Glutamatergic neuron (in vitro differentiated cells): ENCODE results near the gene PDCD4. TPM values are rescaled to one million over a fixed set of nuclear protein-coding genes. Genes with fewer than 3 reads are reported as not detected.

Experiments
- DNase-seq: peaks from one replicate; pipeline ENCODE4 v3.0.0; 2022
- H3K27ac Mint-ChIP-seq: one replicate; pipeline ENCODE4 v1.8.0; 2020; ENCODE audit warnings: mild to moderate bottlenecking, mixed read lengths, inconsistent platforms; ENCODE audit not compliant: unreplicated experiment
- H3K27me3 Mint-ChIP-seq: one replicate; pipeline ENCODE4 v1.8.0; 2020; ENCODE audit warnings: mild to moderate bottlenecking, moderate library complexity, mixed read lengths, inconsistent platforms; ENCODE audit not compliant: unreplicated experiment
- H3K36me3 Mint-ChIP-seq: one replicate; pipeline ENCODE4 v1.8.0; 2020; ENCODE audit warnings: mild to moderate bottlenecking, mixed read lengths, inconsistent platforms; ENCODE audit not compliant: unreplicated experiment
- H3K4me1 Mint-ChIP-seq: one replicate; pipeline ENCODE4 v1.8.0; 2020; ENCODE audit warnings: mild to moderate bottlenecking, low read depth, mixed read lengths, inconsistent platforms; ENCODE audit not compliant: unreplicated experiment
- H3K4me3 Mint-ChIP-seq: one replicate; pipeline ENCODE4 v1.8.0; 2020; ENCODE audit warnings: mild to moderate bottlenecking, mixed read lengths, inconsistent platforms; ENCODE audit not compliant: unreplicated experiment
- H3K9me3 Mint-ChIP-seq: one replicate; pipeline ENCODE4 v1.8.0; 2020; ENCODE audit warnings: mild to moderate bottlenecking, moderate library complexity, mixed read lengths, inconsistent platforms; ENCODE audit not compliant: unreplicated experiment
- total RNA-seq: library from RNA; stranded (reverse); fragmentation: NEBNext Ultra II Directional; extraction: Animal tissue kit (Norgen Biotek cat#: 25700); gene quantifications from one replicate; pipeline ENCODE4 v1.2.1, GENCODE V29; 2021; ENCODE audit not compliant: unreplicated experiment
- TF ChIP-seq, protein P1 (sequence below): fragments of 200-600 bp; sonication (generic); IDR thresholded peaks from one replicate; pipeline ENCODE4 v1.5.0; 2021; ENCODE audit not compliant: partially characterized antibody, unreplicated experiment

The PDCD4 gene
- total RNA-seq, 1 donor from 2014 or later = 149 TPM

DNA sequence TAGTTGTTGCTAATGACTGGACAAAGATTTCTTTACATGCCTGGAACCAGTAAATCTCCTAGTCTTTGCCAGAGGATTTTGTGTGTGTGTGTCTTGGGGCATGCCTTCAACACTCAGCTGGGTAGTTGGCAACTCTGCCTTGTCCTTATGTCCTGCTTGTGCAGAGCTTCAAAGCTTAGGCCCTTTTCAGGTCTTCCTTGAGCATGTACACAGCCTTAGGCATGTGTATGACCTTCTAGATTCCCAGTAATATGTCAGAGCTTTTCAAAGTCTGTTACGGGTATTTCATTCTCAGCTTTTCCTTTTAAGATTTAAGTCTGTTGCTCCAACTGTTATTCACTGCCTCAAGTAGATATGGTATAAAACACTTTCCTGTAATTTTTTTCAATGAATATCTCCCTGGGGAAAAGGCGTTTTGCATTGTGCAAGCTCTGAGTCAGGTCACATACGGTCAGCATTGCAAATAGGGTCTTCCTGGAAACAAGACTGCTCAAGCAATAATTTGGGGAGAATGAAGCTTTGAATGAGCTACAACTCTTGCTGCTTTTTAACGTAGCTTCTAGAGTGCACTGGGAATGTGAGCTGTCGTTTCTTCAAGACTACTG is 73.2 kb downstream of the PDCD4 start:
- H3K4me1 Mint-ChIP-seq = peaks cover 17% of the 10 kb centered on the region
- TF ChIP-seq, protein P1, sequence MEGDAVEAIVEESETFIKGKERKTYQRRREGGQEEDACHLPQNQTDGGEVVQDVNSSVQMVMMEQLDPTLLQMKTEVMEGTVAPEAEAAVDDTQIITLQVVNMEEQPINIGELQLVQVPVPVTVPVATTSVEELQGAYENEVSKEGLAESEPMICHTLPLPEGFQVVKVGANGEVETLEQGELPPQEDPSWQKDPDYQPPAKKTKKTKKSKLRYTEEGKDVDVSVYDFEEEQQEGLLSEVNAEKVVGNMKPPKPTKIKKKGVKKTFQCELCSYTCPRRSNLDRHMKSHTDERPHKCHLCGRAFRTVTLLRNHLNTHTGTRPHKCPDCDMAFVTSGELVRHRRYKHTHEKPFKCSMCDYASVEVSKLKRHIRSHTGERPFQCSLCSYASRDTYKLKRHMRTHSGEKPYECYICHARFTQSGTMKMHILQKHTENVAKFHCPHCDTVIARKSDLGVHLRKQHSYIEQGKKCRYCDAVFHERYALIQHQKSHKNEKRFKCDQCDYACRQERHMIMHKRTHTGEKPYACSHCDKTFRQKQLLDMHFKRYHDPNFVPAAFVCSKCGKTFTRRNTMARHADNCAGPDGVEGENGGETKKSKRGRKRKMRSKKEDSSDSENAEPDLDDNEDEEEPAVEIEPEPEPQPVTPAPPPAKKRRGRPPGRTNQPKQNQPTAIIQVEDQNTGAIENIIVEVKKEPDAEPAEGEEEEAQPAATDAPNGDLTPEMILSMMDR = no peak
- peaks cover 1% of the 10 kb centered on the region for H3K27me3 Mint-ChIP-seq
- H3K9me3 Mint-ChIP-seq = no peaks in the 10 kb centered on the region
- no peak for DNase-seq
- peak overlapping the region; percentile 9 for H3K27ac Mint-ChIP-seq
- H3K4me3 Mint-ChIP-seq = peak overlapping the region; percentile 20
- peaks cover 8% of the 10 kb centered on the region for H3K36me3 Mint-ChIP-seq

DNA sequence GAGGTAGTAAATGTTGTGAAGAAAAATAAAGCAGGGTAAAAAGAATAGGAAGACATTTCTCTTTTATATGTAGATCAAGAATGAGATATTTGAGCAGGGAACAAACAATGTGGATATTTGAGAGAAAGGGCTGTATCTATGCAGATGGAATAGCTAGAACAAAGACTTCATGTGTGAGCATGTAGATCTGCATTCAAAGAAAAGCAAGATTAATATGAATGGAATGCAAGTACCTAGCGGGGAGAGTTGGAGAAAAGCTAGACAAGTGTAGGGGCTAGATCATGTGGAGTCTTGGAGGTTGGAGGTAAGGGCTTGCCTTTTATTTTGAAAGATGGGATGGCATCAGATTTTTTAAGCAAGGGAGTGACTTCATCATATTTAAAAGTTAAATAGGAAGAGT is 74.8 kb downstream of the PDCD4 start:
- no peak overlapping the region for H3K4me3 Mint-ChIP-seq
- H3K9me3 Mint-ChIP-seq = no peaks in the 10 kb centered on the region
- H3K36me3 Mint-ChIP-seq = peaks cover 8% of the 10 kb centered on the region
- TF ChIP-seq, protein P1 = no peak
- H3K4me1 Mint-ChIP-seq = peaks cover 17% of the 10 kb centered on the region
- no peak overlapping the region for H3K27ac Mint-ChIP-seq
- no peak for DNase-seq
- H3K27me3 Mint-ChIP-seq = peaks cover 1% of the 10 kb centered on the region

DNA sequence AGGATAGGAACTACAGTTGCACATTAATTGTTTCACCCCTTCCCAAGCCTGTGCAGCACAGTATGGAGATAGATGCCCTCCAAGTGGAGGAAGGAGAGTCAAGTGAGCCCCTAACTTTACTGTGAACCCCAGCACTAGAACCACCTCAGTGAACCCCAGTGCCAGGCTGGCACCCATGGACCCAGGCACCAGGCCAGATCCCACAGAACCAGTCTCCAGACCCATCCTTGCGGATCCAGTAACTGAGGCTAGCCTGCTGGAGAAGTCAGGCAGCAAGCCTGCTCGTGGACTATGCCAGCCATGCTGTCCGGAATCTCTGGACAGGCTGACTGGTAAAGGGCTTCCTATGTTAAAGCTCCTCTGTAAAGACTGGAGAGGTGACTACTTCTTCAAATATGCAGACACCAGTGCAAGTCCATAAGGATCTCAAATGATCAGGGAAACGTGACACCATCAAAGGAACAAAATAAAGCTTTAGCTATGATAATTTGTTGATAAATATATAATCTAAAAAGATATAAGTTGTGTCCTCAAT is 75.4 kb downstream of the PDCD4 start:
- DNase-seq = no peak
- Mint-ChIP-seq H3K36me3 (peaks cover 8% of the 10 kb centered on the region), H3K27me3 (peaks cover 1% of the 10 kb centered on the region), H3K27ac (no peak overlapping the region), H3K4me3 (no peak overlapping the region), H3K9me3 (no peaks in the 10 kb centered on the region), H3K4me1 (peaks cover 17% of the 10 kb centered on the region)
- TF ChIP-seq, protein P1 = no peak

Other genes with a start within 250 kb of the PDCD4 start
- 5.8 TPM for gene RBM20, start 227.6 kb upstream of the PDCD4 start, total RNA-seq
- gene BBIP1, start 47.3 kb downstream of the PDCD4 start, total RNA-seq = 39.1 TPM
- gene SHOC2, start 47.7 kb downstream of the PDCD4 start, total RNA-seq = 98.3 TPM
- gene ADRA2A, start 205.1 kb downstream of the PDCD4 start, total RNA-seq = 0.32 TPM